Hematopoietic multipotent progenitor cell treated with erythropoietin and hydrocortisone succinate and interleukin-3 and kit ligand, for 4 days (in vitro differentiated cells): ENCODE data around the gene TNFSF12.
"Not testable (repeated sequence)": the region's sequence is repeated elsewhere in the genome, so short reads cannot be mapped to it uniquely, and the experiment has no call there.

ENCODE experiments used
- DNase-seq: peaks from one replicate; pipeline ENCODE4 v3.0.0-alpha.2; 2015

TNFSF12 gene

GRCh38 chr17:7589204-7589868, 40.5 kb downstream of the TNFSF12 start:
- DNase-seq, result peak; percentile 92

GRCh38 chr17:7589891-7590691, 41.2 kb downstream of the TNFSF12 start, which contains the start of gene SOX15:
TSS of gene SOX15 (minus strand) at chr17:7590094. CDS start at chr17:7589676, 418 bp downstream.
- no peak for DNase-seq

GRCh38 chr17:7590743-7591142, 41.9 kb downstream of the TNFSF12 start:
- DNase-seq, result no peak

GRCh38 chr17:7591596-7591995, 42.7 kb downstream of the TNFSF12 start:
- DNase-seq, result no peak

GRCh38 chr17:7592422-7593021, 43.7 kb downstream of the TNFSF12 start:
- no peak for DNase-seq

- DNase-seq, result no peak
Measured at GRCh38 chr17:7593296-7593695, 44.4 kb downstream of the TNFSF12 start.

GRCh38 chr17:7597561-7597960, 48.7 kb downstream of the TNFSF12 start:
- not testable (repeated sequence) for DNase-seq

- DNase-seq, result no peak
Measured at GRCh38 chr17:7606280-7606679, 57.4 kb downstream of the TNFSF12 start.
